ENCODE measurements around the gene MYL2.

DNA sequence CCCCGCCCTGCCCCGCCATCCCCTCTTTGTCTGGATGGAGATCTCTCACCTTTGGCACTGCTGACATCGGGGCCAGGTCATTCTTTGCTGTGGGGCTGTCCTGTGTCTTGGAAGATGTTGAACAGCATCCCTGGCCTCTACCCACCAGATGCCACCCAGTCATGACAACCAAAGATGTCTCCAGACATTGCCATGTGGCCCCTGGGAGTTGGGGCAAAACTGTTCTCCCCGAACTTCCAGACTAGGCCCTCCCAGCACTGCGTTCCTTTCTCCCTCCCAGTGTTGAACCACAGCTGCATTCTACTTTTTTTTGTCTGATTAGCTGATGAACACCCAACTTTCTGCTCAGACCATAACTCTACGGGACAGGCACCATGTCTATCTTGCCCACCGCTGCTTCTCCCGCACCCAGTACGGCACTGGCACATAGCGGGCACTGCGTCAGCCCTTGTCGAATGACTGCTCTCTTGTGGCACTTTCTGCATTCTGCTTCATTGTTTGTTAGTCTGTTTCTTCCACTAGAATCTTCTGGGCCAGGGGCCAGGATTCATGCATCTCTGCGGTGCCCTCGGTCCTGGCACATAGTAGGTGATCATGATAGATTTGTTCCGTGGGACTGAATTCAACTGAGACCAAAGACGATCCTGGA lies 13.1 kb upstream of the MYL2 start:
- TF ChIP-seq CTCF (IDR thresholded peaks at IDR 0.05 in 2 of 3, conservative IDR thresholded peaks at IDR 0.05 in 1 of 3; ENCODE audit: control insufficient read depth in 2 of 3, extremely low read depth in 1 of 3, insufficient read depth in 1 of 3, low read depth in 3 of 3, low read length in 3 of 3) (no peak), EZH2 (IDR thresholded peaks at IDR 0.05; ENCODE audit: borderline replicate concordance, control insufficient read depth, low read depth, low read length) (no peak), MTA2 (IDR thresholded peaks at IDR 0.05; ENCODE audit: low read depth) (no peak), CEBPB (IDR thresholded peaks at IDR 0.05; ENCODE audit: borderline replicate concordance in 1 of 2, low read depth in 2 of 2, low read length in 2 of 2) (no peak)

All from GM12878 (cell line).